ENCODE data around the gene SMAD6.

- TF ChIP-seq ZBTB21 (tag by site-specific recombination; IDR thresholded peaks at IDR 0.05) (no peak), PRDM4 (tag by site-specific recombination; IDR thresholded peaks at IDR 0.05) (no peak), ZNF175 (tag by site-specific recombination; IDR thresholded peaks at IDR 0.05) (no peak), ZNF580 (tag by site-specific recombination; IDR thresholded peaks at IDR 0.05) (no peak), CTCF (tag by site-specific recombination; IDR thresholded peaks at IDR 0.05) (no peak), AEBP2 (tag by site-specific recombination; IDR thresholded peaks at IDR 0.05; ENCODE audit: borderline replicate concordance) (no peak)
Measured at GRCh38 chr15:66831289-66831688, 129.3 kb downstream of the SMAD6 start.
